Activated T-helper 2 cell treated with anti-CD3 and anti-CD28 coated beads, Interferon-gamma antibody, Interleukin-2, Interleukin-4, amounts not matched to agents 10 μg/mL and 5 μg/mL and 100 μg/mL, durations not matched to agents 14 hours and 24 hours and 36 hours (primary cell): ENCODE results near the gene PTGDR2. TPM values are rescaled to one million over a fixed set of nuclear protein-coding genes. Genes with fewer than 3 reads are reported as not detected.

ENCODE experiments used
- DNase-seq: peaks from one replicate; pipeline ENCODE4 v3.0.0; 2021; ENCODE audit warnings: low spot score
- H3K27ac Mint-ChIP-seq: one replicate; pipeline ENCODE4 v1.8.0; 2021; ENCODE audit warnings: mixed read lengths
- H3K27me3 Mint-ChIP-seq: one replicate; pipeline ENCODE4 v1.8.0; 2021; ENCODE audit warnings: low read depth, mixed read lengths
- H3K36me3 Mint-ChIP-seq: one replicate; pipeline ENCODE4 v1.8.0; 2021; ENCODE audit warnings: low read depth, mixed read lengths
- H3K4me1 Mint-ChIP-seq: one replicate; pipeline ENCODE4 v1.8.0; 2021; ENCODE audit warnings: low read depth, mixed read lengths
- H3K4me3 Mint-ChIP-seq: one replicate; pipeline ENCODE4 v1.8.0; 2021; ENCODE audit warnings: low read depth, mild to moderate bottlenecking, moderate library complexity, mixed read lengths
- H3K9me3 Mint-ChIP-seq: one replicate; pipeline ENCODE4 v1.8.0; 2021; ENCODE audit warnings: mixed read lengths
- intact Hi-C: fragments of 100-400 bp; cut with micrococcal nuclease; formaldehyde crosslinking; loops from one replicate; pipeline ENCODE4 v1.15.1; 2023
- total RNA-seq: library from RNA; stranded (reverse); gene quantifications from 2 replicates; pipeline ENCODE4 v1.2.3, GENCODE V29; 2022

PTGDR2 gene
- total RNA-seq, 1 donor from 2014 or later, result 0.32 TPM

- Mint-ChIP-seq H3K36me3 (peaks cover 8% of the 10 kb centered on the region), H3K27ac (peak overlapping the region; percentile 55), H3K4me3 (no peak overlapping the region)
Observed at GRCh38 chr11:60871378-60872061, 15.8 kb upstream of the PTGDR2 start.

GRCh38 chr11:60870733-60871377, 15.1 kb upstream of the PTGDR2 start:
- Mint-ChIP-seq H3K4me3 (no peak overlapping the region), H3K27me3 (no peaks in the 10 kb centered on the region), H3K36me3 (peaks cover 5% of the 10 kb centered on the region), H3K4me1 (peaks cover 68% of the 10 kb centered on the region), H3K27ac (peak overlapping the region; percentile 55), H3K9me3 (no peaks in the 10 kb centered on the region)
- intact Hi-C loops, result loop anchor here (5.0 kb wide), 1 partner anchor 39 kb away; no protein-coding TSS in a partner anchor
- no peak for DNase-seq

More at GRCh38 chr11:60871378-60872061, 15.8 kb upstream of the PTGDR2 start:
- intact Hi-C loops, result loop anchor here (5.0 kb wide), 1 partner anchor 39 kb away; no protein-coding TSS in a partner anchor
- Mint-ChIP-seq H3K27me3 (no peaks in the 10 kb centered on the region), H3K9me3 (no peaks in the 10 kb centered on the region), H3K4me1 (peaks cover 65% of the 10 kb centered on the region)
- DNase-seq, result peak; percentile 31

- Mint-ChIP-seq H3K27ac (no peak overlapping the region), H3K27me3 (no peaks in the 10 kb centered on the region), H3K36me3 (peaks cover 5% of the 10 kb centered on the region), H3K4me3 (no peak overlapping the region), H3K9me3 (no peaks in the 10 kb centered on the region), H3K4me1 (peaks cover 71% of the 10 kb centered on the region)
- intact Hi-C loops, result loop anchor here (5.0 kb wide), 1 partner anchor 38 kb away; no protein-coding TSS in a partner anchor
- DNase-seq, result no peak
Observed at GRCh38 chr11:60870276-60870675, 14.5 kb upstream of the PTGDR2 start.

- DNase-seq, result no peak
Observed at GRCh38 chr11:60869451-60869825, 13.7 kb upstream of the PTGDR2 start.

GRCh38 chr11:60868682-60869450, 13.1 kb upstream of the PTGDR2 start:
- no peaks in the 10 kb centered on the region for H3K36me3 Mint-ChIP-seq
- DNase-seq, result no peak
- H3K4me1 Mint-ChIP-seq, result peaks cover 75% of the 10 kb centered on the region
- no peaks in the 10 kb centered on the region for H3K9me3 Mint-ChIP-seq
- no peaks in the 10 kb centered on the region for H3K27me3 Mint-ChIP-seq
- H3K4me3 Mint-ChIP-seq, result no peak overlapping the region
- peak overlapping the region; percentile 18 for H3K27ac Mint-ChIP-seq
- intact Hi-C loops, result no loop called here

More at GRCh38 chr11:60869451-60869825, 13.7 kb upstream of the PTGDR2 start:
- H3K4me1 Mint-ChIP-seq, result peaks cover 75% of the 10 kb centered on the region
- intact Hi-C loops, result no loop called here
- no peak overlapping the region for H3K27ac Mint-ChIP-seq
- peaks cover 5% of the 10 kb centered on the region for H3K36me3 Mint-ChIP-seq
- H3K4me3 Mint-ChIP-seq, result no peak overlapping the region
- H3K27me3 Mint-ChIP-seq, result no peaks in the 10 kb centered on the region
- H3K9me3 Mint-ChIP-seq, result no peaks in the 10 kb centered on the region

- H3K4me3 Mint-ChIP-seq, result no peak overlapping the region
- DNase-seq, result no peak
- H3K36me3 Mint-ChIP-seq, result no peaks in the 10 kb centered on the region
- no peaks in the 10 kb centered on the region for H3K27me3 Mint-ChIP-seq
- intact Hi-C loops, result no loop called here
- H3K9me3 Mint-ChIP-seq, result no peaks in the 10 kb centered on the region
- no peak overlapping the region for H3K27ac Mint-ChIP-seq
- peaks cover 73% of the 10 kb centered on the region for H3K4me1 Mint-ChIP-seq
Observed at GRCh38 chr11:60867871-60868681, 12.3 kb upstream of the PTGDR2 start.

GRCh38 chr11:60866911-60867870, 11.4 kb upstream of the PTGDR2 start, which contains the start of gene ZP1:
Gene ZP1, plus strand, starts transcription at chr11:60867542. Its CDS starts 20 bp downstream, at chr11:60867562.
- Mint-ChIP-seq H3K27me3 (no peaks in the 10 kb centered on the region), H3K4me3 (no peak within 1 kb of the TSS), H3K27ac (no peak within 1 kb of the TSS), H3K9me3 (no peaks in the 10 kb centered on the region), H3K4me1 (peaks cover 65% of the 10 kb centered on the region), H3K36me3 (no peaks in the 10 kb centered on the region)
- intact Hi-C loops, result no loop called here
- no peak for DNase-seq

- peaks cover 47% of the 10 kb centered on the region for H3K4me1 Mint-ChIP-seq
- H3K9me3 Mint-ChIP-seq, result no peaks in the 10 kb centered on the region
- H3K27ac Mint-ChIP-seq, result no peak overlapping the region
- H3K4me3 Mint-ChIP-seq, result no peak overlapping the region
- H3K27me3 Mint-ChIP-seq, result no peaks in the 10 kb centered on the region
- DNase-seq, result no peak
- intact Hi-C loops, result no loop called here
- no peaks in the 10 kb centered on the region for H3K36me3 Mint-ChIP-seq
Observed at GRCh38 chr11:60864856-60865513, 9.2 kb upstream of the PTGDR2 start.

- Mint-ChIP-seq H3K36me3 (no peaks in the 10 kb centered on the region), H3K27me3 (no peaks in the 10 kb centered on the region), H3K4me1 (peaks cover 45% of the 10 kb centered on the region), H3K9me3 (no peaks in the 10 kb centered on the region), H3K27ac (no peak overlapping the region), H3K4me3 (no peak overlapping the region)
- no peak for DNase-seq
- intact Hi-C loops, result no loop called here
Observed at GRCh38 chr11:60863550-60864521, 8.1 kb upstream of the PTGDR2 start.

GRCh38 chr11:60862171-60862570, 6.4 kb upstream of the PTGDR2 start:
- H3K4me1 Mint-ChIP-seq, result peaks cover 49% of the 10 kb centered on the region
- no peaks in the 10 kb centered on the region for H3K9me3 Mint-ChIP-seq
- H3K27ac Mint-ChIP-seq, result no peak overlapping the region
- DNase-seq, result no peak
- no peak overlapping the region for H3K4me3 Mint-ChIP-seq
- intact Hi-C loops, result no loop called here
- no peaks in the 10 kb centered on the region for H3K27me3 Mint-ChIP-seq
- H3K36me3 Mint-ChIP-seq, result no peaks in the 10 kb centered on the region
